Chondrocyte (in vitro differentiated cells): ENCODE data around the gene IL21R. TPM values are rescaled to one million over a fixed set of nuclear protein-coding genes. Genes with fewer than 3 reads are reported as not detected.
A peak's percentile ranks its signal among the peaks of the same experiment; 100 is the strongest.

Experiments used
- DNase-seq: peaks from one replicate; pipeline ENCODE4 v3.0.0; 2021; ENCODE audit warnings: mixed read lengths, low spot score
- H3K27ac Mint-ChIP-seq: one replicate; pipeline ENCODE4 v1.8.0; 2021; ENCODE audit warnings: mild to moderate bottlenecking, moderate library complexity, mixed read lengths; ENCODE audit not compliant: unreplicated experiment
- H3K27me3 Mint-ChIP-seq: 2 replicates; pipeline ENCODE4 v1.8.0; 2021; ENCODE audit warnings: low read depth, mixed read lengths
- H3K36me3 Mint-ChIP-seq: 2 replicates; pipeline ENCODE4 v1.8.0; 2021; ENCODE audit warnings: low read depth, mixed read lengths
- H3K4me1 Mint-ChIP-seq: 2 replicates; pipeline ENCODE4 v1.8.0; 2021; ENCODE audit warnings: low read depth, mild to moderate bottlenecking, mixed read lengths
- H3K4me3 Mint-ChIP-seq: one replicate; pipeline ENCODE4 v1.8.0; 2021; ENCODE audit warnings: mild to moderate bottlenecking, moderate library complexity, mixed read lengths; ENCODE audit not compliant: unreplicated experiment
- H3K9me3 Mint-ChIP-seq: 2 replicates; pipeline ENCODE4 v1.8.0; 2021; ENCODE audit warnings: low read depth, mixed read lengths
- CTCF ChIP-seq: fragments of 200-600 bp; sonication (generic); IDR thresholded peaks from 2 replicates; pipeline ENCODE4 v1.5.0; 2021; ENCODE audit warnings: antibody characterized with exemption, mild to moderate bottlenecking, moderate library complexity
- total RNA-seq: library from RNA; stranded (reverse); gene quantifications from 3 replicates; pipeline ENCODE4 v1.2.1, GENCODE V29; 2021

Gene IL21R
- total RNA-seq, 1 donor from 2014 or later: 2.2 TPM

- Mint-ChIP-seq H3K36me3 (peaks cover 7% of the 10 kb centered on the region), H3K27ac (no peak overlapping the region), H3K27me3 (no peaks in the 10 kb centered on the region), H3K4me1 (peaks cover 29% of the 10 kb centered on the region), H3K4me3 (no peak overlapping the region), H3K9me3 (no peaks in the 10 kb centered on the region)
- TF ChIP-seq CTCF: no peak
- DNase-seq: no peak
Measured at GRCh38 chr16:27458258-27458657, 56.3 kb downstream of the IL21R start.

GRCh38 chr16:27458987-27459688 is 57.2 kb downstream of the IL21R start:
- no peak for DNase-seq
- Mint-ChIP-seq H3K9me3 (no peaks in the 10 kb centered on the region), H3K36me3 (peaks cover 7% of the 10 kb centered on the region), H3K27me3 (no peaks in the 10 kb centered on the region), H3K4me3 (no peak overlapping the region), H3K27ac (no peak overlapping the region), H3K4me1 (peaks cover 29% of the 10 kb centered on the region)
- TF ChIP-seq CTCF: no peak

GRCh38 chr16:27460213-27460612 is 58.2 kb downstream of the IL21R start:
- Mint-ChIP-seq H3K27ac (no peak overlapping the region), H3K36me3 (peaks cover 11% of the 10 kb centered on the region), H3K9me3 (no peaks in the 10 kb centered on the region), H3K27me3 (no peaks in the 10 kb centered on the region), H3K4me1 (peaks cover 30% of the 10 kb centered on the region), H3K4me3 (no peak overlapping the region)
- no peak for TF ChIP-seq CTCF
- DNase-seq: no peak

- no peak for DNase-seq
- H3K27me3 Mint-ChIP-seq: no peaks in the 10 kb centered on the region
- peaks cover 12% of the 10 kb centered on the region for H3K36me3 Mint-ChIP-seq
- H3K4me1 Mint-ChIP-seq: peaks cover 33% of the 10 kb centered on the region
- no peak overlapping the region for H3K4me3 Mint-ChIP-seq
- H3K9me3 Mint-ChIP-seq: no peaks in the 10 kb centered on the region
- H3K27ac Mint-ChIP-seq: peak overlapping the region; percentile 68
- TF ChIP-seq CTCF: no peak
Measured at GRCh38 chr16:27460663-27461482, 58.9 kb downstream of the IL21R start.

- no peak overlapping the region for H3K4me3 Mint-ChIP-seq
- peak overlapping the region; percentile 68 for H3K27ac Mint-ChIP-seq
- no peaks in the 10 kb centered on the region for H3K9me3 Mint-ChIP-seq
- DNase-seq: no peak
- H3K27me3 Mint-ChIP-seq: no peaks in the 10 kb centered on the region
- peaks cover 34% of the 10 kb centered on the region for H3K4me1 Mint-ChIP-seq
- peaks cover 18% of the 10 kb centered on the region for H3K36me3 Mint-ChIP-seq
- no peak for TF ChIP-seq CTCF
Measured at GRCh38 chr16:27461483-27462171, 59.7 kb downstream of the IL21R start.
